Fibroblast of skin of abdomen (primary cell): ENCODE measurements around the gene ZSCAN20.
A peak's percentile ranks its signal among the peaks of the same experiment; 100 is the strongest.

ENCODE experiments used
- DNase-seq: peaks from one replicate; pipeline ENCODE4 v3.0.0-alpha.2; 2013

Gene ZSCAN20

DNA sequence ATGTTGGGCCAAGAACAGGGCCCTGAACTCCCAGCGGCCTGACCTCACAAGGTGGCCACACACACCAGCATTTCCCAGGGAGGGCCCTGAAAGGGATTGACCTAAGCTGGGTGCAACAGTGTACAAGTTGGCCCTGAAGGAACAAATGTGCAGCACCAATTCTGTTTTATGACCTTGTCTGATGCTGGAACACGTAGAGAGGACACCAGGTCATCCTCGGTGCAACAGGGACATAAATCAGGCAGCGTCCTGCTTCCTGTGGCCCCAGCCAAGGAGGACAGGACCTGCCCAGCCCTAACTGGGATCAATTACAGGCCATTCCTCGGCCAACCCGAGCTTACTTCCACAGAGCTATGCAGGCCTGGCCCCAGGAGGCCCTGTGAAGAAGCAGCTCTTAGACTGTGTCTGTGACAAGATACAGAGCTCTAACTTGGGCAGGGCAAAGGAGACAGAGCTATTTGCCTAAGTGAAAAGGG, 28.7 kb upstream of the ZSCAN20 start:
- DNase-seq, result no peak

DNA sequence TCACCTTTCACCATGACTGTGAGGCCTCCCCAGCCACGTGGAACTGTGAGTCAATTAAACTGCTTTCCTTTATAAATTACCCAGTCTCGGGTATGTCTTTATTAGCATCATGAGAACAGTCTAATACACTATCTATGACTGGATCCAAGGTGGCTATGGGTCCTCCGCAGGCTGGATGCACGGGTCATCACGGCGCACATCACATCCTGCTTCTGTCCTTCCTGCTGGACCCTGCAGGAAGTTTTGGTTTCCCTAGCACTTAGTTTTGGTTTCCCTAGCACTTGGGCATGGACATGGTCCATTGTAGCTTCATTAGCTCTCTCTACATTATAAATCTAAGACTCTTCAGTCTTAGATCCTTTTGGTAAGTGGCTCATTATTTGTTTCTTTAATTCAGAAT, 27.3 kb upstream of the ZSCAN20 start:
- no peak for DNase-seq

DNA sequence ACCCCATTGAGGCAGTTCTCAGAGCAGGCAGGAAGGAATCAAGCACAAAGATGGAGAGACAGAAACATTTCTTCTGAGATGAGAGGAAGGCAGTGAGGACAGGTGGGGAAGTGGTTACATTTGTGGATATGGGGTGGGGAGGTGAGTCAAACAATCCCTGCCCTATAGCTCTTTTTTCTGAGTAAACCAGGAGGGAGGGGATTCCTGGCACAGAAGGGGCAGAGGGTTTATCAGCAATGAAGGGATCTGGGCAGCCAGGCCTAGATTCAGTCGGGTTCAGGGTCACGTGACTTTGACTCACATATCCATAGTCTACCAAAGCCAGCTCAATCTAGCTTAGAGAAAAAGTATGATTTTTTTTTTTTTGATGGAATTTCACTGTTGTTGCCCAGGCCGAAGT, 25.9 kb upstream of the ZSCAN20 start:
- no peak for DNase-seq

DNA sequence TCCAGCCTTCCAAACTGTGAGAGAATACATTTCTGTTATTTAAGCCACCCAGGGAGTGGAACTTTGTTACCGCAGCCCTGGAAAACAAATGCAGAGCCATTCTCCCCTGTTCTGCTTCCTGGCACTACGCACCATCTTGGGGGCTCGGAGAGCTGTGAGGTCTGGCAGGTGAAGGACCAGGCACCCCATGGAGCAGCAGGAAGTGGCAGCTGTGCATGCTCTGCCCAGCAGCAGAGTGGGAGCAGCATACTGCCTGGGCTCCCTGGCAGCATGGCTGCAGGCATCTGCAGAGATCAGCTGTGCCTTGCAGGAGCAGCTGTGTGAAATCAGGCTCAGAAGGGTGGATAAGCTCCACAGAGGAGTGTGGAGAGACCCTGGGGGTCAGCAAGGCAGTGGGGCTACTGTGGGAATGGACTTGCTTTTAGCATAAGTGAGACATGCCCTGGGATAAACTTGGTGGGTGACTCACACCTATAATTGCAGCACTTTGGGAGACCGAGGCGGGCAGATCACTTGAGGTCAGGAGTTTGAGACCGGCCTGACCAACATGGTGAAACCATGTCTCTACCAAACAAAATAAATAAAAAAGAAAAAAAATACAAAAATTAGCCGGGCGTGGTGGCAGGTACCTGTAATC, 17.7 kb upstream of the ZSCAN20 start:
- no peak for DNase-seq

DNA sequence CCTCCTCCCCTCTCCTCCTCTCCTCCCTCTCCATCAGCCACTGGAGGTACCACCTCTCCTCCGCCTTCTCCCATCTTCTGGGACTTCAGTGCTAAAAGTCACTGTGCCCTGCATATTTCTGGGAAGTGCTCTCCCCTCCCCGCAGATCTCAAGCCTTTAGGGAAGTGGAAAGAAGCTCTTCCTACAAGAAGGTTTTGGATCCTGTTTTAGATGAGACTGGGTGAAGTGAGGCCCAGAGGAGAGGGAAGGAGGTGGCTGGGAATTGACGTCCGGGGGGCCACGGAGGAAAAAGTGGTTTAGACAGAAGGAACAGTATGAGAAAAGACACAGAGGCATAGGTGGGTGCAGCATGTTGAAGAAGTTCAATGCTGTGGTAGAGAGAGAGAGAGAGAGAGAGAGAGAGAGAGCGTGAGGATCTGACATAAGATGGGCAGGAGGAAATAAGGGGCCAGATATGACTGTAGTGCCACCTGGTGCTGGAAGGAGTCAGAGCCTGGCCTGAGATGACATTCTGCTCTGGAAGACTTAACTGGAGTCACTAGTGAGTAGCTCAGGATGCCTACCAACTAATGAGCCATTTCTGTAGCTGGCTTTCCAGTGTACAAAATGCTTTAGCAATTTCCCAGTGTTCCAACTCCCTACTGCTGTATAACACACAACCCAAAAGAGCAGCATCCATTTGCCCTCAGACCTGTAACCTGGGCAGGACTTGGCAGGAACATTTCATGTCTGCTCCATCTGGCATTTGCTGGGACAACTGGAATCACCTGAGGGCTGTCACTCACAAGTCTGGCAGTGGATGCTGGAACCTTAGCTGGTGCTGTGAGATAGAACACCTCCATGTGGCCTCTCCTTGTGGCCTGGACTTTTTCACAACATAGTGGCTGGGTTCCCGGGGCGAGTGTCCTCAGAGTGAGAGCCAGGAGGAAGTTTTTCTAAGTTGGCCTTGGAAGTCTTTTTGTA, 16.6 kb upstream of the ZSCAN20 start:
- peak; percentile 85 for DNase-seq

DNA sequence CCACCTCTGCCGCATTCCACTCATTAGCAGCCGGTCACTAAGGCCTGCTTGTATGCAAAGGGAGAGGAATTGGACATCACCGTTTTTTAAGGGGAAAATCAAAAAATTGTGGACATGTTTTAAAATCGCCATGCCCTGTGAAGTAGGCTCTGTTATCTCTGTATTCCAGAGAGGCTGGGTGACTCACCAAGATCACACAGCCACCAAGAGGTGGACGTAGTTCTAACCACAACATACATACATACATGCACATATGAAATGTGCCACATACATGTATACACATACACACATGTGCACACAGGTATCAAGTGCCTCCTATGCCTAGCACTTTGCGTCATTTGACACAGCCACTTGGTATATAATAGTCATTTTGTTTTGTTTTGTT, 16.0 kb upstream of the ZSCAN20 start:
- no peak for DNase-seq

DNA sequence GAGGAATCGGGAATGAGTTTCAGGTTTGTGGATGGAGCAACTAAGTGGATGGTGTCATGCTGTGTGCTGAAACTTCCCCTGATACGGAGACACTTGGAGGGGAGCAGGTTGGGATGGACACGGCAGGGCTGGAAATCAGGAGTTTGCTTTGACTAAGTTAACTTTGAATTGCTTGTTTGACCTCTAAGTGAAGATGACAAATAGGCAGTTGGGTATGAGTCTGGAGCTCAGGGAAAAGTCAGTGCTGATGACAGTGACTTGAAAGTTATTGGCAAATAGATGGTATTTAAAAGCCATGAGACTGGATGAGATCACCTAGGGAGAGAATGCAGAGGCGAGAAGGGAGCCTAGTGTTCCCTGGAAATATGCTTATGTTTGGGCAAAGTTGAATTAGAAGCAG, 12.8 kb upstream of the ZSCAN20 start:
- DNase-seq, result peak; percentile 50

DNA sequence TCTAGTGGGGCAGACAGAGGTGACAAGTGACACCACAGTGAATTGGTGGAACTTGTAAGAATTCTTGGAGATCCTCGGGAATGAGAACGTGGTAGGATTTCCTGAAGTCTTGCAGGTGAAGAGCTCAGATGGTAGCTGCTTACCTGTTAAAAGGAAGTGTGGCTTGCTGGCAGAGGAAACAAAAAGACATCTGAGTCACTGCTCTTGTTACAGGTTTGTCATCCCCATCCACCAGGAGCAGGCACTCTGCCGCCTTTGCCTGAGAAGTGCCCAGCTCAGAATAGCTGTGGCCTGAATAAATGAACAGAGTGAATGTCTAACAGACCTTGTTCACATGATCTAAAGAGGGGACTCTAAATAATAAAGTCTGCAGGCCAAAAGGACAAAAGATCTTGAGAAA, 12.3 kb upstream of the ZSCAN20 start:
- no peak for DNase-seq

DNA sequence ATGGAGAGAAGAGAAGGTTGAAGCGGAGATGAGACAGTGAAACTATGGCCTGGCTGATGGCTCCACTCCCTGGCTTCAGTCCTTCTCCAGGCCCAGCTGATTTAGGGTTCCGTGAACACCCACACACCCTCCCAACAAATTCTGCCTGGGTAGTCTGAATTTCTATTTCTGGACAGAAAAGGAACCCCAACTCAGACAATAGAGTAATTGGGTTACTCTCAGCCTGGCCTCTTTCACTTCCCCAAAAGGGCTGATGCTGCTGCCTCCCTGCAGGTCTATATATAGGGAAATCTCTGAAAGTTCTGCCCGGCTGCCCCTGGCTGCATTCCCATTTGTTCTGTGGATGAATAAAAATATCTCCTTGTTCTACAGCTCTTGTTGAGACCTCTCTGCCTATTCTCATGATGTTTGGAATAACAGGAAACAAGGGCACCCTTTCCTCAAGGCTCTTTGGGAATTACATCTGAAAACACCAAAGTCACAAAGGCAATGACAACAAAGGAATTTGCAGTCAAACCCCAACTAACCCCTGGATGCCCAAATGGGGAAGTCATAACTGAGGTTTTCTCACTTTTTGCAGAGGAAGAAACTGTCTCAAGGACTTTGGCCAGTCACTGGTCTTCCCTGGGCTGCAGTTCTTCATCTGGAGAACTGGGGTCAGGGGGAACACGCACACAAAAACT, 11.4 kb upstream of the ZSCAN20 start:
- DNase-seq, result no peak

DNA sequence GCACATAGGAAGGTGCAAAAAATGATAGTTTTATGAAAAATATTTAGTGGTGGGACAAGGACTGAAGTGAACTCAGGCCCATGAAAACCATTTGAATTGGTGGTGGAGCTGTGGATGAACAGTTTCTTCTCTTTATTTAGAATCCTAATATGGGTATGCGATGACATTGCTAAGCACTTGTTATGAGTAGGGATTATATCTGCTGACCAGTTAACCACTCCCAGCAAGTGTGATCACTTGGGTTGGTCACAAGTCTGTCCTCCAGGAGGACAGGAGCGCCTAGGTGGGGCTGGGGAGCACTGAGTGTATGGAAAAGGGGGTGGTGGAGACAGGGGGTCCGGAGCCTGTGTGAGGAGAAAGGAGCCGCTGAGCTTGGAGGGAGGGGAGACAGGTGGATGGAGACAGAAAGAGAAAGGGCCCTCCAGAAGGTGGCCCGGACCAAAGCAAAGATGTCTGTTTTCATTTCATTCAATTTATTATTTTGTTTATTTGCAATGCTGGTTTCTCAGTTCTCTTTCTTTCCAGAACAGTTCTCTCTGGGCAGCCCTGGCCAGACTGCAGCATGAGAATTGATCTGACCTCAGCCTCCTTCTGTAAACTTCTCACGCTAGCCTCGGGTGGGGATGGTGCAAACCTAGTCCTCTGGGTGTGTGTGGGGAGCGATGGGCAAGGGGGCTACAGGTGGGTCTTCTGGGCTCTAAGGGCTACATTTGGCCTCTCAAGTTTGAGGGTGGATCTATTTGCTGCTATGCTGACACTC, 9.9 kb upstream of the ZSCAN20 start:
- no peak for DNase-seq

DNA sequence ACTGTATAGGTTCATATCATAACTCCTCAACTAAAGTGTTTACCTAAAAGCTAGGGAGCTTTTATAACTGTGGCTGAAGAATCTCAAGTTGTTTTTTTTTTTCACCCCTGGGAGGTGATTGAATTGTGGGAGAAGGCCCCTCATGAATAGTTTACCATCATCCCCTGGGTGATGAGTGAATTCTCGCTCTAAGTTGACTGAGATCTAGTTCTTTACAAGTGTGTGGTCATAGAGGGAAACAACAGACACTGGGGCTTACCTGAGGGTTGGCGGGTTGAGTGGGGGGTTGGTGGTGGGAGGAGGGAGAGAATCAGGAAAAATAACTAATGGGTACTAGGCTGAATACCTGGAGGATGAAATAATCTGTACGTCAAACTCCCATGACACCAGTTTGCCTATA, 7.9 kb upstream of the ZSCAN20 start:
- no peak for DNase-seq

DNA sequence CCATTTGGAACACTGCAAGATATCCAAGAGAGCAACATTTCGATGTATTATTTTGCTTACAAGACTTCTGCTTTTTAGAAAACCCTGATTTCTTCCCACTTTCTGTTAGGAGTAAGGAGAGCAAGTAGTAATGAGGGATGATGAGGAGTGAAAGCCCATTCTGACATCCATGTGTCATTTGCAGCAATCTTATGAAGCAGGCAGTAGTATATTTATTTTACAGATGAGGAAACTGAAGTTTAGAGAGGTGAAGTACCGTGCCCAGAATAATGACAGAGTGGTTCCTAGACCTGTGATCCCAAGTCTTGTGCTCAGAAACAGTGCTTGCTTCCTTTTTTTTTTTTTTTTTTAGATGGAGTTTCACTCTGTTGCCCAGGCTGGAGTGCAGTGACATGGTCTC, 7.1 kb upstream of the ZSCAN20 start:
- DNase-seq, result no peak

DNA sequence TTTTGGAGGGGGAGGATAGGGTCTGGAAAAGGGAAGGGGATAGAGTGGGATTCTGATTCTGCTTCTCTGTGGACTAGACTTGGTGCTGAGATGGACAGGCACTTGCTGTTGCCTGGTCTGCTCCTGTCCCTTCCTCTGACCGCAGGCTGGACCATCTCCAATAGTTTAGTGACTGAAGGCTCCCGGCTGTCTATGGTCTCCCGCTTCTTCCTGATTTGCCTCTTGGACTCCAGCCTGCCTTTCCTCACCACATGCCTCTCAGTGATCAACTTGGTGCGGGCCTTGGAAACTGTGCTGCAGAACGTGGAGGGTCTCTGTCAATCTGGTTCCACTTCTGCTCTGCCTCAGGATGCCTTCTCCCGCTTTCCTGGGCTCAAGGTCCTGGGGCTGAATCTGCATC, 6.3 kb upstream of the ZSCAN20 start:
- DNase-seq, result no peak

DNA sequence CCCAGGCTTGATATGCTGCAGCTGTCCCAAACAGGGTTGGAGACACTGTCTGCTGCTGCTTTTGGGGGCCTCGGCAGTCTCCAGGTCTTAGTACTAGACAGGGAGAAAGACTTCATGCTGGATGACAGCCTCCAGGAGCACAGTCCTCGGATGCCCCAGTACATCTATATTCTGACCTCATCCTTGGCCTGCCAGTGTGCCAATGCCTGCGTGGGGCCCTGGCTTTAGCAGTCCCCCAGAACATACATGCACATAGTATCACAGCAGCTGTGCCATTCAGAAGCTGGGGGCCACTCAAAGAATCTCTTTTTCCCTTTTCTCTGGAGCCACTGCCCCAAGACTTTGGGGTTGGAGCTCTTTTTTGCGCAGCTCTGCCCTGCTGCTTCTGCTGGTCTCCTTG, 4.4 kb upstream of the ZSCAN20 start:
- no peak for DNase-seq

DNA sequence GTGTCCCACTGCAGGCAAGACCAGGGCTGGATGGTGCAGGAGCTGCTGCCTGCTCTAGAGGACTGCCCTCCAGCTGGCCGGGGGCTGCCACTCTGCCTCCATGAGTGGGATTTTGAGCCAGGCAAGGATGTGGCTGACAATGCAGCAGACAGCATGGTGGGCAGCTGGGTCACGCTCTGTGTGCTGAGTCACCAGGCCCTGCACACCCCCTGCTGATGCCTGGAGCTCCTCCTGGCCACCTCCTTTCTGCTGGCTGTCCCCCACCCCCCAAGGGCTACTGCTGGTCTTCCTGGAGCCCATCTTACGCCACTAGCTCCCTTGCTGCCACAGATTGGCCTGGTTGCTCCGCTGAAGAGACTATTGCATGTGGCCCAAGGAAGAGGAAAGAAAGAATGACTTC, 3.9 kb upstream of the ZSCAN20 start:
- DNase-seq, result no peak

DNA sequence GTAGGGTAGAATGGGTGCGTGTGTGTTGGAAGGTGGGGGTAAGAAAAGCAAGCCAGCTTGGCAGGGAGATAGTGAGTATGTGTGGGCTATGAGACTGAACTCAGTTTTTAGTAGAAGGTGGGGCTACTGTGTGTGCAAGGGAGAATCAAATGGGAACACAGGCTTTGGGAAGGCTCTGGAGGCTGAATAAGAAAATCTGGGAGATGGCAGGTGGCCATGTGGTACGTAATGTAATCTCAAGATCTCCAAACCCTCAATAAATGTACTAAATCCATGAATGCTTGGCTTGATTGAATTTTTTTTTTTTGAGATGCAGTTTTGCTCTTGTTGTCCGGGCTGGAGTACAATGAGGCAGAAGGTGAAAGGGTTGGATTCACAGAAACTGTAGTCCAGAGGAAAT, 3.5 kb upstream of the ZSCAN20 start:
- no peak for DNase-seq

DNA sequence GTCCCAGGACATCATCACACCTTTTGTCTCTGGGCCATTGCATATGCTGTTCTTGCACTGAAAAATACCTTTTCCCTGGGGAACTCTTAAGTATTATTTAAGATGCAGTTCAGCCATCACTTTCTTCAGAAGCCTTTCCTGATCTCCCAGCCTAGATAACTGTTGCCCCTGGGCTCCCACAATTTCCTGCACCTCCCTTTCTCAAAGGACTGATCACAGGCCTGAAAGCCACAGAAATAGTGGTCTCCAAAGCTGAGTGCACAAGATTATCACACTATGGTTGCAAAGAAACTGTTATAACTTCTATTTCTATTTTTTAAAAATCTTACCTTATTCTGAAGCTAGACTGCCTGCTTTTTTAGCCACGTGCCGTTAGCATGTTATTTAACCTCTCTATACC, 2.8 kb upstream of the ZSCAN20 start:
- no peak for DNase-seq

DNA sequence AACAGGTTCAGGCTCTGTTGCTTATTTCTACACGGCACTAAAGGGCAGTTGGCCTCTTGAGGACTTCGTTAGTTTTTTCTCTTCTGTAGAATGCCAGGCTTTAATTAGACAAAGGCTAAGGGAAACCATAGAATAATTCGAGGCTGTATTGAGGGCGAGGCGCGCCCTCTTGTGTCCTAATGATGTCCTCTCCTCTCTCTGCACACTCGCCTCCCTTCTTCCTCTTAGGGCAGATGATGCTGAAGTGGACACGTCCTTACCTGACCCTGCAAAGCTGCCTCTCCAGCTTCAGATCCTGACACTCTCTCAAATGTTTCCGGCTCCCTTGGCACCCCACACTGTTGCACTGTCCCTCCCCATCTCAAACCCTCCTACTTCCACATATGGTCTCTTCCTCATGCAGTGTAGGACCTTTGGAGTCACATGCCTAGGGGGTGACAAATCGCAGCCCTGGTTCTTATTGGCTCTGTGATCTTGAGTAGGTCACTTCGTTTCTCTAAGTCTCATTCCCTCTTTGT, 1.9 kb upstream of the ZSCAN20 start:
- DNase-seq, result peak; percentile 82

DNA sequence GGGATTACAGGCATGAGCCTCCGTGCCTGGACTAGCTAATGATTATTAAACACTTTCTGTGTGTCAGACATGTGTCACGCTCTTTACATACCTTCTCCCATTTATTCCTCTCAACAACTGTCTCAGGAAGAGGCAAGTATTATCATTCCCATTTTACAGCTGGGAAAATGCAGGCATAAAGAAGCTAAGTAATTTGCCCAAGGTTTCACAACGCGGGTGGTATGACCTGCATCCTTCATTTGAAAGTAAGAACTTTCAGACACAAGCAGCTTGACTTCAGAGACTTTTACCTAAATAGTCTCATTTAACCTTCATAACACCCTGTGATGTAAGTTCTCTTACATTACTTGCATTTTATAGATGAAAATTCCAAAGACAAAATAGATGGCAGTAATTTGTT, 1.0 kb upstream of the ZSCAN20 start:
- no peak for DNase-seq

DNA sequence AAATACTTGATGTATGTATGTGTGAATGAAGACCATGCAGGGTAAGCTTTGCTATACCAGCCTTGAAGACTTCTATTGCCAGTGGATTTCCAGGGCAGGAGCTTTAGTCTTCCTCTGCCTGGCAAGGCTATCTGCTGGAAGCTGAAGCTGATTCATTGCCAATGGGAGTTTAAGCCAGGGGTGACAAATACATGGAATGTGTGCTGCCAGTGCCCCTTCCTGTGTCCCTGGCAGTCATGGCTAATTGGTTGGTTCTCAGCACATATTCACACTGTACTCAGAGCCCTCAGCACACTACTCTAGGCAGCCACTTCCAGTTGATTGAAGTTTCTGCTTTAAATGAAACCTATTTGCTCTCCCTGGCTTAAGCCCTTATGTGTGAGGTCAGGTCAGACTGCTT, 1.5 kb downstream of the ZSCAN20 start:
- no peak for DNase-seq

DNA sequence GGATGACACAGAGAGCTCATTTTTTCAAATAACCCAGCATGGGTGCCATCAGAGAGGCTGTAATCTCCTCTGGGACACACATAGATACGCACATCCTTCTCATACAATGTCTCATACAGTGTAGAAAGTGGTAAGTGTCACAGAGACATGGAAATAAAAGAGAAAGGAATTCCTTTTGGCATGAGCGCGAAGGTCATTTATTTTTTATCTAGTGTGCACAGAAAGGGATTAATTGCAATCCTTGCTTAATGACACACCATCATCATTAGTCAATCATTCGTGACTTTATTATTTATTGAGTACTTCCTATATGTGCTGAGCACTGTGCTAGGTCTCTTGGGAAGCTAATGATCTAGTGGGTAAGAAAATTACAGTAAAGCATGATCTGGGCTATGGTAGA, 5.0 kb downstream of the ZSCAN20 start:
- no peak for DNase-seq

DNA sequence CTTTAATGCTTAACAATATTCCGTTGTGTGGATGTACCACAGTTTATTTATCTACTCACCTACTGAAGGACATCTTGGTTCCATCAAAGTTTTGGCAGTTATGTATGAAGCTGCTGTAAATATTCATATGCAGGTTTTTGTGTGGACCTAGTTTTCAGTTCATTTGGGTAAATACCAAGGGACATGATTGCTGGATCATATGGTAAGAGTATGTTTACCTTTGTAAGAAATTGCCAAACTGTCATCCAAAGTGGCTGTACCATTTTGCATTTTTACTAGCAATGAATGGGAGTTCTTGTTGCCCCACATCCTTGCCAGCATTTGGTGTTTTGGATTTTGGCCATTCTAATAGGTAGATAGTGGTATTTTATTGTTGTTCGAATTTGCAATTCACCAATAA, 10.0 kb downstream of the ZSCAN20 start:
- DNase-seq, result no peak

DNA sequence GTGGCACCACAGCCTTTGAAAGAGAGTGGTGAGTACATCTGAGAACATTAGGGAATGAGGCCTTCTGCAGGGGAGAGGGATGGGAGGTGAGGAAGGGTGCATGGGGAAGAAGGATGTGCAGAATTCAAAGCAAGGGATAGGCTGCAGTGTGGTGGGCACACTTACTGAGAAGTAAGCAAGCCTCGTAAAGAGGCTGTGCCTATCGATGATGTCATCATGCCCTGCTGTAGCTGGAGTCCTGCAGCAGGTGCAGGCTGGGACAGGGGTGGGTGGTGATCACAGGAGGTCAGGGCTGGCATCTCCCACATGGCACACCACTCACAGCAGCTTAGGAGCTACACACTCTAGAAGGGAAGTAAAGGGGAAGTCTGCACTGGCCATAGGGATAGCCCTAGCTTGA, 16.2 kb downstream of the ZSCAN20 start:
- DNase-seq, result no peak
